RWPE1 (cell line): Measurements from ENCODE around the gene BAIAP2.

Source experiments
- CTCF ChIA-PET: fragments of 350-600 bp; sonication (Branson Sonifier 250); formaldehyde crosslinking; extraction: SDS; loops from one replicate; lab custom pipeline; 2021; lab: Yijun Ruan, JAX
- POLR2A ChIA-PET: fragments of 400-600 bp; formaldehyde crosslinking; extraction: SDS; loops from one replicate; lab custom pipeline; 2020; ENCODE audit warnings: antibody characterized with exemption; ENCODE audit not compliant: low non-redundant PET; lab: Yijun Ruan, JAX
- DNase-seq: peaks from one replicate; pipeline ENCODE4 v3.0.0; 2012; ENCODE audit warnings: low spot score
- H3K27ac ChIP-seq: fragments of 450-650 bp; 2 replicates; pipeline ENCODE4 v1.5.1; 2017
- CTCF ChIP-seq: fragments of 450-650 bp; conservative IDR thresholded peaks from 2 replicates; pipeline ENCODE4 v1.5.1; 2017; ENCODE audit warnings: low read depth, mild to moderate bottlenecking

Gene BAIAP2, protein sequence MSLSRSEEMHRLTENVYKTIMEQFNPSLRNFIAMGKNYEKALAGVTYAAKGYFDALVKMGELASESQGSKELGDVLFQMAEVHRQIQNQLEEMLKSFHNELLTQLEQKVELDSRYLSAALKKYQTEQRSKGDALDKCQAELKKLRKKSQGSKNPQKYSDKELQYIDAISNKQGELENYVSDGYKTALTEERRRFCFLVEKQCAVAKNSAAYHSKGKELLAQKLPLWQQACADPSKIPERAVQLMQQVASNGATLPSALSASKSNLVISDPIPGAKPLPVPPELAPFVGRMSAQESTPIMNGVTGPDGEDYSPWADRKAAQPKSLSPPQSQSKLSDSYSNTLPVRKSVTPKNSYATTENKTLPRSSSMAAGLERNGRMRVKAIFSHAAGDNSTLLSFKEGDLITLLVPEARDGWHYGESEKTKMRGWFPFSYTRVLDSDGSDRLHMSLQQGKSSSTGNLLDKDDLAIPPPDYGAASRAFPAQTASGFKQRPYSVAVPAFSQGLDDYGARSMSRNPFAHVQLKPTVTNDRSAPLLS

DNA sequence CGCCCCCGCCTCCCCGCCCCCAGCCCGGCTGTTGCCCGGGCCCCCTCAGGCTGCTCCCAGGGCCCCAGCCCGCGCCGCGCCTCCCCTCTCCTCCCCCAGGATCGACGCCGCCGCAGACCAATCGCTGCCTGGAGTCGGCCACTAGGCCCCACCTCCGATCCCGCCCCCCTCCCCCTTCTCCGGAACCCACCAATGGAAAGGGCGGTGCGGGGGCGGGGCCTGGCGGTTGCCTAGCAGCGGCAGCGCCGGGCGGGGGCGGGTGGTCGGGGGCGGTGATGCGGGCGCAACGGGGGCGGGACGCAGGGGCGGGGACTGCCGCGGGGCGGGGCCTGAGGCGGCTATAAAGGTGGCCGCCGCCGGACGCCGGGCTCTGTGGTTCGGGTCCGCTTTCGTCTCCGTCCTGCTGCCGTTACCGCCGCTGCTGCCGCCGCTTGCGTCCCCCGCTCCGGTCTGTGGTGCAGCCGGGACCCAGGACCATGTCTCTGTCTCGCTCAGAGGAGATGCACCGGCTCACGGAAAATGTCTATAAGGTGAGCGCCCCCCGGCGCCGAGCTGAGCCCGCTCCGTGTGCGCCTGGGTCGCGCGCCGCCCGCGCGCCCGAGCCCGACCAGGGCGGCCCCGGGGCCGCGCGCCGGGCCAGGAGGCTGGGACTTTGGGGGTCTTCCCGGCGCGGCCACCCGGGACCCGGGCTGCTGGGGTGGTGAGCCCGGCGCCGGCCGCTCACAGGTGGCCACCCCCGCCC lies at the start of gene BAIAP2:
TSS of gene BAIAP2 (plus strand) at position 373 of the 742 bp plus-strand sequence. CDS start at position 477, 104 bp downstream.
- no peak for TF ChIP-seq CTCF
- DNase-seq: peak; percentile 99
- ChIA-PET POLR2A (no interaction called here), CTCF (interaction anchor here (0.6 to 2.6 kb wide), 2 partner anchors 11 to 769 kb away, joined by 3 to 10 read pairs; no protein-coding TSS in a partner anchor)
- H3K27ac ChIP-seq: peak within 1 kb of the TSS; percentile 98

DNA sequence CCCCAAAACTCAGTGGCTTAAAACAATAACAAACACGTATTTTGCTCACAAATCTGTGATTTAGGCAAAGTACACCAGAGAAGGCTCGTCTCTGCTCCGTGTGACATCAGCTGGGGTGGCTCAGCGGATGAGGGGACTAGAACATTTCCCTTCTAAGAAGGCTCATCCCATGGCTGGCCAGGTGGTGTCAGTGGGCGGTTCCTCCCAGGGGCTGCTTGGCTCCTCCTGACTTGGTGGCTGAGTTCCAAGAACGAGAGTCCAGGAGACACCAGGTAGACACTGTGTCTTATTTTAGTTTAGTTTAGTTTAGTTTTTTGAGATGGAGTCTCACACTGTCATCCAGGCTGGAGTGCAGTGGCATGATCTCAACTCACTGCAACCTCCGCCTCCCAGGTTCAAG lies 48.9 kb upstream of the BAIAP2 start:
- CTCF ChIA-PET: no interaction called here
- no peak for TF ChIP-seq CTCF
- no peak overlapping the region for H3K27ac ChIP-seq
- DNase-seq: no peak
- POLR2A ChIA-PET: no interaction called here

DNA sequence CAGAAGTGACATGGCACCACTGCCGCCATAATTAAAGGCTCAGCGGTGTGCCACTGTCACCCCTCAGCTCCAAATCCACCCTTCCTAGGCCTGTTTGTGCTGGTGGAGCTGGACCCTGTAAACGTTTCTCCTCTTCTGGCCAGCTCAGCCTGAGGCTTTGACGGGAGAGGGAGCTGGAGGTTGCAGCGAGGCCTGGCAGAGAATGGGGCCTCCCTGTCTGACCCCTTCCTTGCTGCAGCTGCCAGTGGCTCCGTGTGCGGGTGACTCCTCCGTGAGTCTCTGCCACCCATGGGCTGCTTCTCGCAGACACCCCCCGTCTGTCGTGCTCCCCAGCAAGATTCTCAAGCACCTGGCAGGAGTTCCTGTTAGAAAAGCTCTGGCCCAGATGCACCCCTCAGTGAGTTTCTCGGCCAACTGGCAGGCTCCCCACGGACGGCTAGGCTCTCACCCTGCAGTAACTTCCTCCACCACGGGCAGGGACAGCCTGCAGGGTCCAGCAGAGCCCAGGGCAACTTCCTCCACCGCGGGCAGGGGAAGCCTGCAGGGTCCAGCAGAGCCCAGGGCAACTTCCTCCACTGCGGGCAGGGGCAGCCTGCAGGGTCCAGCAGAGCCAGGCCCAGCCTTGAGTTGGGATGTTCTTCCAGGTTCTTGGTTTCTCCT lies 48.0 kb upstream of the BAIAP2 start:
- CTCF ChIA-PET: interaction anchor here (0.6 kb wide), 1 partner anchor 156 kb away, joined by 3 read pairs; no protein-coding TSS in a partner anchor
- peak overlapping the region; percentile 1; the same call in 1 of the 2 replicates for H3K27ac ChIP-seq
- POLR2A ChIA-PET: no interaction called here
- no peak for TF ChIP-seq CTCF
- DNase-seq: no peak

DNA sequence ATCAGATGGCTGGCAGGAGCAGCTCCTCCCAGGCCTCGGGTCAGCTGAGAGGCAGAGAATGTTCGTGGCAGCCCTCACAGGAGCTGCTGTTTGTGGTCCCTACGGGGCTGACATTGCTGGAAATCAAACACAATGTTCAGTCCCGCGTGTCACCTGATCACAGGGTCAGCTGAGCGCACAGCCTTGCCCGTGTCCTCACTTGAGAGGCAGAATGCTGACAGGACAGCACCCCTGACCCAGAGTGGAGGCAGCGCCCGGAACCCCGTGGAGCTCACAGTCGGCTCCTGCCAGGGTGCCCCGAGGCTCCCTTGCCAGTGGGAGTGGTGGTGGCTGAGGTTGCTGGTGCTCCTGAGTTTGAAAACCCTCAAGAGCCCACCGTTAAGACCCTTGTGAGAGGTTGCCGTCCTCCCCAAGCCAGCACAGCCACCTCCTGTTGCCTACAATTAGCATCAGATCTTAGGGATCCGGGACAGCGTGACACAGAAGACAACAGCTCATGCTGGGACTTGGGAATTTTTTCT lies 47.0 kb upstream of the BAIAP2 start:
- H3K27ac ChIP-seq: peak overlapping the region; percentile 21
- DNase-seq: no peak
- ChIA-PET CTCF (interaction anchor here (0.5 to 0.8 kb wide), 3 partner anchors 83 to 561 kb away, joined by 3 read pairs; no protein-coding TSS in a partner anchor), POLR2A (no interaction called here)
- TF ChIP-seq CTCF: no peak

- CTCF ChIA-PET: interaction anchor here (0.6 to 1.0 kb wide), 3 partner anchors 28 to 141 kb away, joined by 3 to 6 read pairs (median 3); no protein-coding TSS in a partner anchor
These were observed 45.4 kb upstream of the BAIAP2 start for GRCh38 chr17:80989586-80989913.

More at GRCh38 chr17:80989586-80989913, 45.4 kb upstream of the BAIAP2 start:
- no peak for DNase-seq
- no peak for TF ChIP-seq CTCF
- H3K27ac ChIP-seq: peak overlapping the region; percentile 21
- POLR2A ChIA-PET: no interaction called here
